Measurements from ENCODE around the gene FOXD2. TPM values are rescaled to one million over a fixed set of nuclear protein-coding genes. Genes with fewer than 3 reads are reported as not detected.

Gene FOXD2
- polyA plus RNA-seq, 1 of the 3 experiments (the other 2 are of a cell fraction): not detected

GRCh38 chr1:47438165-47439016, 547 bp downstream of the FOXD2 start:
- H3K27me3 ChIP-seq (ENCODE audit: insufficient read depth): peaks cover 82% of the 10 kb centered on the region
- no peaks in the 10 kb centered on the region for H3K9me2 ChIP-seq
- no peaks in the 10 kb centered on the region; the same call in 1 of the 2 replicates for H4K20me1 ChIP-seq (ENCODE audit: insufficient read depth)
- WGBS (ENCODE audit: low lambda C conversion rate): 3% methylated on average over 23 of the region's 117 CpGs
- TF ChIP-seq SMC3 (IDR thresholded peaks at IDR 0.05; ENCODE audit: low read depth, low read length) (no peak), ZBTB33 (IDR thresholded peaks at IDR 0.05; ENCODE audit: borderline replicate concordance, low read depth) (no peak), RAD21 (IDR thresholded peaks at IDR 0.05; ENCODE audit: low read length) (no peak), REST (IDR thresholded peaks at IDR 0.05; ENCODE audit: low read depth, low read length) (no peak), PBX3 (IDR thresholded peaks at IDR 0.05) (no peak), GABPA (IDR thresholded peaks at IDR 0.05; ENCODE audit: low read depth) (no peak), MXI1 (IDR thresholded peaks at IDR 0.05; ENCODE audit: low read depth, low read length) (no peak), TAF1 (IDR thresholded peaks at IDR 0.05; ENCODE audit: borderline replicate concordance, low read depth, low read length) (no peak), MAX (IDR thresholded peaks at IDR 0.05; ENCODE audit: low read depth) (no peak)
- peak overlapping the region; percentile 78; the same call in 1 of the 2 replicates for H3K4me2 ChIP-seq
- peak overlapping the region; percentile 49 to 87; a peak in 3 of 4 replicates for H3K4me3 ChIP-seq (ENCODE audit: low read depth in 2 of 2, low read length in 1 of 2)
- no peaks in the 10 kb centered on the region for H3K36me3 ChIP-seq (replicated peaks in 1 of 2; ENCODE audit: control insufficient read depth in 1 of 2, insufficient read depth in 2 of 2, low read length in 1 of 2)
- H3K79me2 ChIP-seq (ENCODE audit: insufficient read depth): no peaks in the 10 kb centered on the region
- H3F3A ChIP-seq (replicated peaks; ENCODE audit: insufficient read depth): no peaks in the 10 kb centered on the region
- DNase-seq: no peak
- no peak overlapping the region for H3K27ac ChIP-seq (ENCODE audit: low read depth in 2 of 2, low read length in 1 of 2)
- H3K9ac ChIP-seq: no peak overlapping the region
- CTCF ChIA-PET: interaction anchor here (0.6 to 28.7 kb wide), 40 partner anchors 9 to 623 kb away, joined by 3 to 1422 read pairs (median 4); partner anchors contain the start of gene STIL
- H2AFZ ChIP-seq (ENCODE audit: low read depth): no peak overlapping the region
- peaks cover 0 to 7% of the 10 kb centered on the region in 2 experiments; a peak in 1 of 4 replicates for H3K4me1 ChIP-seq (ENCODE audit: control insufficient read depth in 1 of 2, insufficient read depth in 2 of 2, low read depth in 1 of 2, low read length in 1 of 2)
- POLR2A ChIA-PET: no interaction called here
- H3K9me3 ChIP-seq: no peaks in the 10 kb centered on the region
